PFSK-1 (cell line): ENCODE data around the gene DLGAP1.

Experiments
- SIN3A ChIP-seq: IDR thresholded peaks from 2 replicates; pipeline ENCODE4 v1.6.1; 2012; ENCODE audit warnings: mild to moderate bottlenecking, low read length, moderate library complexity, borderline replicate concordance; ENCODE audit not compliant: insufficient read depth
- TAF1 ChIP-seq: IDR thresholded peaks from 2 replicates; pipeline ENCODE4 v1.6.1; 2012; ENCODE audit warnings: low read length, control low read depth, borderline replicate concordance; ENCODE audit not compliant: insufficient read depth

- TF ChIP-seq SIN3A (no peak), TAF1 (no peak)
Observed at GRCh38 chr18:3852321-3852720, 602.8 kb downstream of the DLGAP1 start.
